ENCODE measurements around the gene SKAP1.

GRCh38 chr17:48328457-48328856, 101.6 kb downstream of the SKAP1 start:
- TF ChIP-seq POLR2A (IDR thresholded peaks at IDR 0.05) (no peak), CTCF (IDR thresholded peaks at IDR 0.05) (no peak)

Data from heart left ventricle (tissue), 13 donors.